ENCODE data around the gene TOLLIP.
A peak's percentile ranks its signal among the peaks of the same experiment; 100 is the strongest.

The TOLLIP gene

GRCh38 chr11:1301220-1302000 lies 8.0 kb downstream of the TOLLIP start:
- Histone ChIP-seq H3K9me3 (ENCODE audit: control extremely low read depth in 1 of 5, control insufficient read depth in 4 of 5, insufficient read depth in 2 of 5, low read depth in 1 of 5, low read length in 4 of 5) (no peaks in the 10 kb centered on the region), H3K4me3 (ENCODE audit: control insufficient read depth in 1 of 7, extremely low read depth in 1 of 7, insufficient read depth in 4 of 7, low read depth in 2 of 7, low read length in 6 of 7) (no peak overlapping the region), H3K27me3 (replicated peaks in 2 of 5; ENCODE audit: control insufficient read depth in 4 of 5, insufficient read depth in 5 of 5, low read length in 4 of 5) (no peaks in the 10 kb centered on the region), H3K27ac (ENCODE audit: insufficient read depth in 1 of 2, low read depth in 1 of 2, low read length in 2 of 2, poor library complexity in 1 of 2, severe bottlenecking in 2 of 2) (no peak overlapping the region), H3K4me1 (ENCODE audit: control extremely low read depth in 1 of 4, control insufficient read depth in 4 of 4, insufficient read depth in 4 of 4, low read length in 3 of 4) (peaks cover 0 to 40% (median 30%) of the 10 kb centered on the region in 4 experiments), H3K36me3 (ENCODE audit: control insufficient read depth in 4 of 4, insufficient read depth in 4 of 4, low read length in 3 of 4) (peaks cover 0 to 28% (median 10%) of the 10 kb centered on the region in 4 experiments)
- CTCF ChIA-PET, result no interaction called here
- no peak for DNase-seq
- POLR2A ChIA-PET, result interaction anchor here (1.0 kb wide), 1 partner anchor 8 kb away, joined by 3 read pairs; the partner anchor contains the start of gene TOLLIP
- 86% methylated on average over 22 of the region's 22 CpGs for WGBS (ENCODE audit: insufficient coverage)

DNA sequence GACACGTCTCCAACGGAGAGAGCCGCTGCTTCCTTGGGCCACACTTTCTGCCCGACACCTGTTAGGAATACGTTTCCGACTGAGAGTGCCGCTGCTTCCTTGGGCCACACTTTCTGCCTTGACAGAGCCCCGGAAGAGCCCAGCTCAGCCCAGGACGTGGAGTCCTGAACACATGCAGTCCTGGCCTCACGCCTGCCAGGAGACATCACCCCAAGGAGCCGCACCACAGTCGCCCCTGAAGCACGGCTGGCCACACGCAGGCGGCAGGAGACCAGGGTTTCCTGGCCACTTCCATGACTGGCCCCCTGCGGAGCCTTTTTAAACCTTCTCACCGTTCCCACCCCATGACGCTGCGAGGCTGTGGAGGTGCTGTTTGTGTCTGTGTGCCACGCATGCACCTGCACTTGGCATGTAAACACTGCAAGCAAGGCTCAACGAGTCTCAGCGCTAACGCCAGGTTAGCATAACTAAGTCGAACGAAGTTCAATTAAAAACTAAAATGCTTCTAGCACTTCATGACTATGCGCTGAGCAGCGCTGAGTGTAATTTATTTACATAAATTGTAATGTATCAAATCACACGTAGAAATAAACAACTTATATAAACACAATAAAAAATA lies 8.8 kb downstream of the TOLLIP start:
- ChIA-PET POLR2A (interaction anchor here (1.0 kb wide), 1 partner anchor 9 kb away, joined by 3 read pairs; the partner anchor contains the start of gene TOLLIP), CTCF (interaction anchor here (0.6 kb wide), 1 partner anchor 33 kb away, joined by 3 read pairs; no protein-coding TSS in a partner anchor)
- H3K27me3 ChIP-seq (replicated peaks in 2 of 5; ENCODE audit: control insufficient read depth in 4 of 5, insufficient read depth in 5 of 5, low read length in 4 of 5), result no peaks in the 10 kb centered on the region
- H3K9me3 ChIP-seq (ENCODE audit: control extremely low read depth in 1 of 5, control insufficient read depth in 4 of 5, insufficient read depth in 2 of 5, low read depth in 1 of 5, low read length in 4 of 5), result no peaks in the 10 kb centered on the region
- no peak overlapping the region for H3K4me3 ChIP-seq (ENCODE audit: control insufficient read depth in 1 of 7, extremely low read depth in 1 of 7, insufficient read depth in 4 of 7, low read depth in 2 of 7, low read length in 6 of 7)
- H3K27ac ChIP-seq (ENCODE audit: insufficient read depth in 1 of 2, low read depth in 1 of 2, low read length in 2 of 2, poor library complexity in 1 of 2, severe bottlenecking in 2 of 2), result no peak overlapping the region
- DNase-seq, result no peak
- H3K36me3 ChIP-seq (ENCODE audit: control insufficient read depth in 4 of 4, insufficient read depth in 4 of 4, low read length in 3 of 4), result peaks cover 0 to 32% (median 10%) of the 10 kb centered on the region in 4 experiments
- H3K4me1 ChIP-seq (ENCODE audit: control extremely low read depth in 1 of 4, control insufficient read depth in 4 of 4, insufficient read depth in 4 of 4, low read length in 3 of 4), result peaks cover 0 to 40% (median 31%) of the 10 kb centered on the region in 4 experiments
- WGBS (ENCODE audit: insufficient coverage), result 96% methylated on average over 20 of the region's 28 CpGs

GRCh38 chr11:1300121-1300520 lies 9.3 kb downstream of the TOLLIP start:
- 74% methylated on average over 6 of the region's 7 CpGs for WGBS (ENCODE audit: insufficient coverage)
- Histone ChIP-seq H3K4me1 (ENCODE audit: control extremely low read depth in 1 of 4, control insufficient read depth in 4 of 4, insufficient read depth in 4 of 4, low read length in 3 of 4) (peaks cover 0 to 40% (median 31%) of the 10 kb centered on the region in 4 experiments), H3K27me3 (replicated peaks in 2 of 5; ENCODE audit: control insufficient read depth in 4 of 5, insufficient read depth in 5 of 5, low read length in 4 of 5) (no peaks in the 10 kb centered on the region), H3K36me3 (ENCODE audit: control insufficient read depth in 4 of 4, insufficient read depth in 4 of 4, low read length in 3 of 4) (peaks cover 2 to 33% (median 9%) of the 10 kb centered on the region in 4 experiments), H3K9me3 (ENCODE audit: control extremely low read depth in 1 of 5, control insufficient read depth in 4 of 5, insufficient read depth in 2 of 5, low read depth in 1 of 5, low read length in 4 of 5) (no peaks in the 10 kb centered on the region), H3K27ac (ENCODE audit: insufficient read depth in 1 of 2, low read depth in 1 of 2, low read length in 2 of 2, poor library complexity in 1 of 2, severe bottlenecking in 2 of 2) (no peak overlapping the region), H3K4me3 (ENCODE audit: control insufficient read depth in 1 of 7, extremely low read depth in 1 of 7, insufficient read depth in 4 of 7, low read depth in 2 of 7, low read length in 6 of 7) (no peak overlapping the region)
- ChIA-PET POLR2A (no interaction called here), CTCF (interaction anchor here (0.6 kb wide), 1 partner anchor 33 kb away, joined by 3 read pairs; no protein-coding TSS in a partner anchor)
- no peak for DNase-seq

DNA sequence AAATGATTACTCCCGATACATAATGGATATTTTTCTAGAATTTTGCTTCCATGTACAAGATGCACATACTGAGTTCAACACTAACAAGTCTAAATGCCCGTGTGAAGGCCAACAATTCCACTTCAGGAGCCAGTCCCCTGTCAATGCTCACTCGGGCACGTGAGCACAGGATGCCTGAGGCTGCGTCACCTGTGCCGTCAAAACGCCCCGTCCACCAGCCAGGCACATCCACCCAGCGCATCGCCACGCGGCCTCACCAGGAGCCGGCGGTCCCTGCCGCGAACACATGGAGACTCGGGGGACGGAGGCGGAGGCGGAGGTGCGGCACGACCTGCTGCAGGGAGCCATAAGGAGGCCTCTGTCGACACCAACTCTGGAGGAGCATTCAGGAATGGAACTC lies 9.8 kb downstream of the TOLLIP start:
- ChIA-PET CTCF (no interaction called here), POLR2A (no interaction called here)
- DNase-seq, result no peak
- Histone ChIP-seq H3K4me1 (ENCODE audit: control extremely low read depth in 1 of 4, control insufficient read depth in 4 of 4, insufficient read depth in 4 of 4, low read length in 3 of 4) (peaks cover 0 to 40% (median 31%) of the 10 kb centered on the region in 4 experiments), H3K4me3 (ENCODE audit: control insufficient read depth in 1 of 7, extremely low read depth in 1 of 7, insufficient read depth in 4 of 7, low read depth in 2 of 7, low read length in 6 of 7) (no peak overlapping the region), H3K27ac (ENCODE audit: insufficient read depth in 1 of 2, low read depth in 1 of 2, low read length in 2 of 2, poor library complexity in 1 of 2, severe bottlenecking in 2 of 2) (no peak overlapping the region), H3K27me3 (replicated peaks in 2 of 5; ENCODE audit: control insufficient read depth in 4 of 5, insufficient read depth in 5 of 5, low read length in 4 of 5) (no peaks in the 10 kb centered on the region), H3K9me3 (ENCODE audit: control extremely low read depth in 1 of 5, control insufficient read depth in 4 of 5, insufficient read depth in 2 of 5, low read depth in 1 of 5, low read length in 4 of 5) (no peaks in the 10 kb centered on the region), H3K36me3 (ENCODE audit: control insufficient read depth in 4 of 4, insufficient read depth in 4 of 4, low read length in 3 of 4) (peaks cover 2 to 34% (median 11%) of the 10 kb centered on the region in 4 experiments)
- 96% methylated on average over 21 of the region's 23 CpGs for WGBS (ENCODE audit: insufficient coverage)

- Histone ChIP-seq H3K27me3 (replicated peaks in 2 of 5; ENCODE audit: control insufficient read depth in 4 of 5, insufficient read depth in 5 of 5, low read length in 4 of 5) (no peaks in the 10 kb centered on the region), H3K9me3 (ENCODE audit: control extremely low read depth in 1 of 5, control insufficient read depth in 4 of 5, insufficient read depth in 2 of 5, low read depth in 1 of 5, low read length in 4 of 5) (no peaks in the 10 kb centered on the region), H3K36me3 (ENCODE audit: control insufficient read depth in 4 of 4, insufficient read depth in 4 of 4, low read length in 3 of 4) (peaks cover 2 to 32% (median 11%) of the 10 kb centered on the region in 4 experiments), H3K27ac (ENCODE audit: insufficient read depth in 1 of 2, low read depth in 1 of 2, low read length in 2 of 2, poor library complexity in 1 of 2, severe bottlenecking in 2 of 2) (peak overlapping the region in 1 of 2 experiments; percentile 33), H3K4me1 (ENCODE audit: control extremely low read depth in 1 of 4, control insufficient read depth in 4 of 4, insufficient read depth in 4 of 4, low read length in 3 of 4) (peaks cover 0 to 39% (median 31%) of the 10 kb centered on the region in 4 experiments), H3K4me3 (ENCODE audit: control insufficient read depth in 1 of 7, extremely low read depth in 1 of 7, insufficient read depth in 4 of 7, low read depth in 2 of 7, low read length in 6 of 7) (peak overlapping the region in 1 of 7 experiments; percentile 28)
- POLR2A ChIA-PET, result no interaction called here
- DNase-seq, result peak in 2 of 3 donors; percentile 65 to 76
- 65% methylated on average over 22 of the region's 32 CpGs for WGBS (ENCODE audit: insufficient coverage)
- CTCF ChIA-PET, result interaction anchor here (1.0 kb wide), 1 partner anchor 12 kb away, joined by 7 read pairs; no protein-coding TSS in a partner anchor
Measured at GRCh38 chr11:1298695-1299492, 10.5 kb downstream of the TOLLIP start.

DNA sequence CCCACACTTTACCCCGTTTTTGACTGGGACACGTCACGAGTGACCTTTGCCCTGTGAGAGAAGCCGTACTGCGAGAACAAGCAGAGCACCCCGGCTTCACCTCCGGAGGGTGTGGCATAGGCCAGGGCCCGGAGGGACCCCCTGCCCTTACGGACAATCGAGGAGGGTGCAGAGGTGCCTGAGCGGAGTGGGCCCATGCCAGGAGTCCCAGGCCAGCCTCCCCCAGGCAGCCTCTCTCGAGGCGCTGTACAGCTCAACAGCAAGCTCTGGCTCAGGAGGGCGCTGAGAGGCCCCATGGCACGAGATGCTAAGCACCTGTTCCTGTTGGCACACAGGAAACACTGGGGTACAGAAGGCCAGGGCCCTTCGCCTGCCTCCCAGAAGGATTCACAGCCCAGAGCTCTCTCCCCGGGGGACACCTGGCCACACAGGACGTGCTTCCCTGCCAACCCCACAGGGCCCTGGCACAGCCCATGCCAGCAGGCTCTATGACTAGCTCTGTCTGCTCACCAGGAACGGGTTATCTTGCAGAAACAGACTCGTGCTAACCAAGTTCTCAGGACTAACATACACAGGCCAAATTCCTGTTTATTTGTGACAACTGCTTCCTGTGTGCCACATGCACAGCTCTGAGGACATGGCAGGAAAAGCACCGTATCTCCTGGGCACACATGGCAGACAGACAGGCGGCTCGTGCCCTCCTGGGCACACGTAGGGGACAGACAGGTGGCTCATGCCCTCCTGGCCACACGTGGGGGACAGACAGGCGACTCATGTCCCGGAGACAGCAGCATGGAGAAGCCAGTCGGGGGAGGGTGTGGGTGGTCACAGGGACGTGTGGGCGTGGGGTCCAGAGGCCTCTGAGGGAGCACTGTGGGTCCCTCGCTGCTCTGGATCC lies 11.6 kb downstream of the TOLLIP start:
- ChIA-PET POLR2A (interaction anchor here (0.8 kb wide), 2 partner anchors 12 to 32 kb away, joined by 3 to 4 read pairs; partner anchors contain the start of gene TOLLIP), CTCF (interaction anchor here (0.9 to 1.0 kb wide), 3 partner anchors 11 to 219 kb away, joined by 3 to 7 read pairs (median 4); no protein-coding TSS in a partner anchor)
- Histone ChIP-seq H3K4me1 (ENCODE audit: control extremely low read depth in 1 of 4, control insufficient read depth in 4 of 4, insufficient read depth in 4 of 4, low read length in 3 of 4) (peaks cover 0 to 35% (median 26%) of the 10 kb centered on the region in 4 experiments), H3K9me3 (ENCODE audit: control extremely low read depth in 1 of 5, control insufficient read depth in 4 of 5, insufficient read depth in 2 of 5, low read depth in 1 of 5, low read length in 4 of 5) (no peaks in the 10 kb centered on the region), H3K27ac (ENCODE audit: insufficient read depth in 1 of 2, low read depth in 1 of 2, low read length in 2 of 2, poor library complexity in 1 of 2, severe bottlenecking in 2 of 2) (peak overlapping the region in 1 of 2 experiments; percentile 56), H3K27me3 (replicated peaks in 2 of 5; ENCODE audit: control insufficient read depth in 4 of 5, insufficient read depth in 5 of 5, low read length in 4 of 5) (no peaks in the 10 kb centered on the region), H3K36me3 (ENCODE audit: control insufficient read depth in 4 of 4, insufficient read depth in 4 of 4, low read length in 3 of 4) (peaks cover 2 to 43% (median 14%) of the 10 kb centered on the region in 4 experiments), H3K4me3 (ENCODE audit: control insufficient read depth in 1 of 7, extremely low read depth in 1 of 7, insufficient read depth in 4 of 7, low read depth in 2 of 7, low read length in 6 of 7) (peak overlapping the region in 1 of 7 experiments; percentile 23)
- peak; percentile 79 to 95 (median 85) for DNase-seq
- 42% methylated on average over 30 of the region's 31 CpGs for WGBS (ENCODE audit: insufficient coverage)
